A673 (cell line): ENCODE results near the gene KCND3. TPM values are rescaled to one million over a fixed set of nuclear protein-coding genes. Genes with fewer than 3 reads are reported as not detected.

ENCODE experiments used
- BruUV-seq: library from RNA; stranded (reverse); fragments of 400-500 nt; replicated peaks from 2 replicates; lab custom pipeline; 2021; lab: Mats Ljungman, UMichigan
- CTCF ChIA-PET: fragments of 300-600 bp; sonication (Branson Sonifier 250); formaldehyde crosslinking; loops from one replicate; lab custom pipeline; 2022; ENCODE audit warnings: antibody characterized with exemption; lab: Charles Lee
- POLR2A ChIA-PET: fragments of 300-600 bp; sonication (Branson Sonifier 250); formaldehyde crosslinking; loops from one replicate; lab custom pipeline; 2022; ENCODE audit warnings: antibody characterized with exemption; ENCODE audit not compliant: low non-redundant PET; lab: Charles Lee
- DNase-seq: peaks from one replicate; pipeline ENCODE4 v3.0.0-alpha.2; 2015; ENCODE audit warnings: low spot score
- H3K27ac ChIP-seq: fragments of 200-600 bp; sonication (generic); 2 replicates; pipeline ENCODE4 v1.5.1; 2016; ENCODE audit warnings: mixed run types, low read depth, mild to moderate bottlenecking, mixed read lengths, antibody characterized with exemption, low read length; ENCODE audit not compliant: poor library complexity, severe bottlenecking
- H3K27me3 ChIP-seq: fragments of 200-600 bp; sonication (generic); replicated peaks from 2 replicates; pipeline ENCODE4 v1.6.1; 2017; ENCODE audit warnings: mixed run types, low read depth, mild to moderate bottlenecking, mixed read lengths, antibody characterized with exemption, low read length; ENCODE audit not compliant: insufficient read depth, poor library complexity
- H3K36me3 ChIP-seq: fragments of 200-600 bp; sonication (generic); 2 replicates; pipeline ENCODE4 v1.6.1; 2016; ENCODE audit warnings: mixed run types, mild to moderate bottlenecking, mixed read lengths, antibody characterized with exemption, low read length; ENCODE audit not compliant: insufficient read depth, poor library complexity, severe bottlenecking
- H3K4me1 ChIP-seq: fragments of 200-600 bp; sonication (generic); 2 replicates; pipeline ENCODE4 v1.6.1; 2017; ENCODE audit warnings: mixed run types, mild to moderate bottlenecking, mixed read lengths, antibody characterized with exemption, low read length; ENCODE audit not compliant: insufficient read depth, poor library complexity, severe bottlenecking
- H3K4me3 ChIP-seq: fragments of 200-600 bp; sonication (generic); 2 replicates; pipeline ENCODE4 v1.5.1; 2016; ENCODE audit warnings: low read depth, mixed run types, mild to moderate bottlenecking, mixed read lengths, low read length; ENCODE audit not compliant: poor library complexity, severe bottlenecking
- H3K9me3 ChIP-seq: fragments of 200-600 bp; sonication (generic); 2 replicates; pipeline ENCODE4 v1.6.1; 2016; ENCODE audit warnings: mixed run types, low read depth, mild to moderate bottlenecking, mixed read lengths, antibody characterized with exemption, low read length; ENCODE audit not compliant: poor library complexity, severe bottlenecking
- CTCF ChIP-seq: fragments of 300-800, 200-600 bp; sonication (generic); conservative IDR thresholded peaks from 2 replicates; pipeline ENCODE4 v1.5.1; 2017; ENCODE audit warnings: low read depth, mild to moderate bottlenecking, antibody characterized with exemption, low read length, moderate library complexity, mixed read lengths
- EZH2 ChIP-seq: fragments of 200-600 bp; sonication (generic); IDR thresholded peaks from 2 replicates; pipeline ENCODE4 v1.6.1; 2017; ENCODE audit warnings: borderline replicate concordance, low read depth, mild to moderate bottlenecking, mixed read lengths, antibody characterized with exemption, low read length; ENCODE audit not compliant: poor library complexity, severe bottlenecking
- intact Hi-C: fragments of 100-400 bp; cut with micrococcal nuclease; formaldehyde crosslinking; loops from one replicate; pipeline ENCODE4 v1.10.0; 2022; ENCODE audit not compliant: unreplicated experiment
- total RNA-seq: library from RNA; stranded (reverse); gene quantifications from 2 replicates; pipeline ENCODE4 v1.2.3, GENCODE V29; 2021

KCND3 gene
- total RNA-seq, 1 experiment from 2014 or later = not detected

- H3K27ac ChIP-seq = no peak overlapping the region
- H3K4me1 ChIP-seq = peaks cover 21% of the 10 kb centered on the region
- H3K9me3 ChIP-seq = no peaks in the 10 kb centered on the region
- no peak overlapping the region for H3K4me3 ChIP-seq
- no TSS peak for BruUV-seq
- no peaks in the 10 kb centered on the region for H3K27me3 ChIP-seq
- DNase-seq = no peak
- ChIA-PET CTCF (no interaction called here), POLR2A (no interaction called here)
- H3K36me3 ChIP-seq = no peaks in the 10 kb centered on the region
- intact Hi-C loops = no loop called here
- TF ChIP-seq CTCF (no peak), EZH2 (no peak)
Observed at GRCh38 chr1:111730706-111731105, 258.8 kb downstream of the KCND3 start.

- CTCF ChIA-PET = no interaction called here
- BruUV-seq = no TSS peak
- DNase-seq = no peak
Observed at GRCh38 chr1:111729946-111730681, 259.4 kb downstream of the KCND3 start.

GRCh38 chr1:111729271-111729921 lies 260.1 kb downstream of the KCND3 start:
- no peak for DNase-seq
- H3K4me3 ChIP-seq = no peak overlapping the region
- ChIA-PET CTCF (no interaction called here), POLR2A (no interaction called here)
- intact Hi-C loops = no loop called here
- H3K9me3 ChIP-seq = no peaks in the 10 kb centered on the region
- H3K4me1 ChIP-seq = peaks cover 18% of the 10 kb centered on the region
- no peak for TF ChIP-seq EZH2
- no peak for TF ChIP-seq CTCF
- H3K36me3 ChIP-seq = no peaks in the 10 kb centered on the region
- H3K27me3 ChIP-seq = no peaks in the 10 kb centered on the region
- H3K27ac ChIP-seq = no peak overlapping the region
- no TSS peak for BruUV-seq

More at GRCh38 chr1:111729946-111730681, 259.4 kb downstream of the KCND3 start:
- POLR2A ChIA-PET = no interaction called here
- TF ChIP-seq EZH2 = no peak
- no peak for TF ChIP-seq CTCF
- Histone ChIP-seq H3K4me1 (peaks cover 20% of the 10 kb centered on the region), H3K9me3 (no peaks in the 10 kb centered on the region), H3K4me3 (no peak overlapping the region), H3K27me3 (no peaks in the 10 kb centered on the region), H3K27ac (no peak overlapping the region), H3K36me3 (no peaks in the 10 kb centered on the region)
- intact Hi-C loops = no loop called here
